ENCODE results near the gene MOAP1. TPM values are rescaled to one million over a fixed set of nuclear protein-coding genes. Genes with fewer than 3 reads are reported as not detected.

The MOAP1 gene
- total RNA-seq, 1 experiment from 2014 or later = 32.4 TPM

DNA sequence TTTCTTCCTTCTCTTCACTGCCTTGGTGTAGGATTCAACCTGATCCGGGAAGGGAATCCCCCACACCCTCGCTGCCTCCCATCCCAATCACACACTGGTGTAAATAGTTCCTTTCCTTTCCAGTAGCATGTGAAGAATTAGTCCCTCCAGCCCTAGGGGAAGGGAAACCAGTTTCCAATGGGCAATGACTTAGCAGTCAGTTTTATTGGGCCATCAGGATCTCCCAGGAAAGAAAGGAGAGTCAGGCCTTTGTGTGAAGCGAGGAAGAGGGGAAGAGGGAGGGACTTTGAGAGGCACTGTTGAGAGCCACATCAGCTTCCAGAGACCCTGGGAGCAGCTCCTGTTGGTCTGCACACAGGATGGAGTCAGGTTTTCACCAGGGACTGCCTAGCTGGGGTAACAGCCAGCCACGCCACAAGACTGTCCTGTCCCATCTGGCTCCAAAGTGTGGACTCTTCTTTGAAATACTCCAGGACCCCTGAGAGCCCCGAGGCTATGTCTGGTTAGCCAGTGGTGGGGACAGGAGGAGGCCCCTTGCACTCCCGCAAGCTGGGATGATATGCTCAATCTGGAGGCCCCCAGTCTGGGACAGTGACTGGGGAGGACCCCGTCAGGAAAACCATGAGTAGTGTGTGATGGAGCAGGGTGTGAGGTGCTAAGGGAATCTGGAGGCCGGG is 27.9 kb downstream of the MOAP1 start:
- ChIA-PET POLR2A (ENCODE audit: low non-redundant PET) (no interaction called here), CTCF (no interaction called here)
- Histone ChIP-seq H3K4me3 (ENCODE audit: low read depth, low read length, poor library complexity, severe bottlenecking) (no peak overlapping the region), H3K9me3 (ENCODE audit: low read depth, low read length, poor library complexity, severe bottlenecking) (no peaks in the 10 kb centered on the region), H3K27me3 (replicated peaks; ENCODE audit: insufficient read depth, low read depth, low read length, poor library complexity) (no peaks in the 10 kb centered on the region), H3K36me3 (ENCODE audit: insufficient read depth, low read length, poor library complexity, severe bottlenecking) (no peaks in the 10 kb centered on the region), H3K27ac (ENCODE audit: low read depth, low read length, poor library complexity, severe bottlenecking) (no peak overlapping the region), H3K4me1 (ENCODE audit: insufficient read depth, low read length, poor library complexity, severe bottlenecking) (no peaks in the 10 kb centered on the region)
- DNase-seq (ENCODE audit: low spot score) = no peak
- no TSS peak for BruUV-seq (replicated peaks)
- no peak for TF ChIP-seq EZH2 (IDR thresholded peaks at IDR 0.05; ENCODE audit: borderline replicate concordance, low read depth, low read length, poor library complexity, severe bottlenecking)
- TF ChIP-seq, protein P1, sequence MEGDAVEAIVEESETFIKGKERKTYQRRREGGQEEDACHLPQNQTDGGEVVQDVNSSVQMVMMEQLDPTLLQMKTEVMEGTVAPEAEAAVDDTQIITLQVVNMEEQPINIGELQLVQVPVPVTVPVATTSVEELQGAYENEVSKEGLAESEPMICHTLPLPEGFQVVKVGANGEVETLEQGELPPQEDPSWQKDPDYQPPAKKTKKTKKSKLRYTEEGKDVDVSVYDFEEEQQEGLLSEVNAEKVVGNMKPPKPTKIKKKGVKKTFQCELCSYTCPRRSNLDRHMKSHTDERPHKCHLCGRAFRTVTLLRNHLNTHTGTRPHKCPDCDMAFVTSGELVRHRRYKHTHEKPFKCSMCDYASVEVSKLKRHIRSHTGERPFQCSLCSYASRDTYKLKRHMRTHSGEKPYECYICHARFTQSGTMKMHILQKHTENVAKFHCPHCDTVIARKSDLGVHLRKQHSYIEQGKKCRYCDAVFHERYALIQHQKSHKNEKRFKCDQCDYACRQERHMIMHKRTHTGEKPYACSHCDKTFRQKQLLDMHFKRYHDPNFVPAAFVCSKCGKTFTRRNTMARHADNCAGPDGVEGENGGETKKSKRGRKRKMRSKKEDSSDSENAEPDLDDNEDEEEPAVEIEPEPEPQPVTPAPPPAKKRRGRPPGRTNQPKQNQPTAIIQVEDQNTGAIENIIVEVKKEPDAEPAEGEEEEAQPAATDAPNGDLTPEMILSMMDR (conservative IDR thresholded peaks at IDR 0.05; ENCODE audit: low read depth, low read length) = no peak
- intact Hi-C loops (cut with micrococcal nuclease; ENCODE audit: unreplicated experiment) = no loop called here

GRCh38 chr14:93155667-93156066 is 29.0 kb downstream of the MOAP1 start:
- ChIA-PET POLR2A (ENCODE audit: low non-redundant PET) (no interaction called here), CTCF (no interaction called here)
- Histone ChIP-seq H3K4me1 (ENCODE audit: insufficient read depth, low read length, poor library complexity, severe bottlenecking) (no peaks in the 10 kb centered on the region), H3K27me3 (replicated peaks; ENCODE audit: insufficient read depth, low read depth, low read length, poor library complexity) (no peaks in the 10 kb centered on the region), H3K27ac (ENCODE audit: low read depth, low read length, poor library complexity, severe bottlenecking) (no peak overlapping the region), H3K9me3 (ENCODE audit: low read depth, low read length, poor library complexity, severe bottlenecking) (no peaks in the 10 kb centered on the region), H3K36me3 (ENCODE audit: insufficient read depth, low read length, poor library complexity, severe bottlenecking) (no peaks in the 10 kb centered on the region), H3K4me3 (ENCODE audit: low read depth, low read length, poor library complexity, severe bottlenecking) (no peak overlapping the region)
- no TSS peak for BruUV-seq (replicated peaks)
- intact Hi-C loops (cut with micrococcal nuclease; ENCODE audit: unreplicated experiment) = no loop called here
- DNase-seq (ENCODE audit: low spot score) = no peak
- no peak for TF ChIP-seq EZH2 (IDR thresholded peaks at IDR 0.05; ENCODE audit: borderline replicate concordance, low read depth, low read length, poor library complexity, severe bottlenecking)
- TF ChIP-seq, protein P1 (conservative IDR thresholded peaks at IDR 0.05; ENCODE audit: low read depth, low read length) = no peak

- TF ChIP-seq, protein P1 (conservative IDR thresholded peaks at IDR 0.05; ENCODE audit: low read depth, low read length) = no peak
- no peak for TF ChIP-seq EZH2 (IDR thresholded peaks at IDR 0.05; ENCODE audit: borderline replicate concordance, low read depth, low read length, poor library complexity, severe bottlenecking)
- Histone ChIP-seq H3K4me3 (ENCODE audit: low read depth, low read length, poor library complexity, severe bottlenecking) (no peak overlapping the region), H3K27me3 (replicated peaks; ENCODE audit: insufficient read depth, low read depth, low read length, poor library complexity) (no peaks in the 10 kb centered on the region), H3K27ac (ENCODE audit: low read depth, low read length, poor library complexity, severe bottlenecking) (no peak overlapping the region), H3K4me1 (ENCODE audit: insufficient read depth, low read length, poor library complexity, severe bottlenecking) (no peaks in the 10 kb centered on the region), H3K9me3 (ENCODE audit: low read depth, low read length, poor library complexity, severe bottlenecking) (no peaks in the 10 kb centered on the region), H3K36me3 (ENCODE audit: insufficient read depth, low read length, poor library complexity, severe bottlenecking) (no peaks in the 10 kb centered on the region)
- intact Hi-C loops (cut with micrococcal nuclease; ENCODE audit: unreplicated experiment) = no loop called here
- ChIA-PET POLR2A (ENCODE audit: low non-redundant PET) (no interaction called here), CTCF (no interaction called here)
- no TSS peak for BruUV-seq (replicated peaks)
- DNase-seq (ENCODE audit: low spot score) = no peak
These were observed 31.6 kb downstream of the MOAP1 start for GRCh38 chr14:93153121-93153520.
